ENCODE results near the gene CROCC2. TPM values are rescaled to one million over a fixed set of nuclear protein-coding genes. Genes with fewer than 3 reads are reported as not detected.
A peak's percentile ranks its signal among the peaks of the same experiment; 100 is the strongest.

CROCC2 gene
- total RNA-seq, 1 donor from 2014 or later, result not detected

- peaks cover 4% of the 10 kb centered on the region for H3K36me3 Mint-ChIP-seq (ENCODE audit: low read depth)
- no peak for DNase-seq (ENCODE audit: low spot score)
- H3K27ac Mint-ChIP-seq (ENCODE audit: unreplicated experiment), result no peak overlapping the region
- no peaks in the 10 kb centered on the region for H3K9me3 Mint-ChIP-seq (ENCODE audit: low read depth)
- peaks cover 10% of the 10 kb centered on the region for H3K27me3 Mint-ChIP-seq (ENCODE audit: low read depth)
- no peak overlapping the region for H3K4me3 Mint-ChIP-seq (ENCODE audit: unreplicated experiment)
- H3K4me1 Mint-ChIP-seq (ENCODE audit: low read depth), result peaks cover 21% of the 10 kb centered on the region
- TF ChIP-seq CTCF (IDR thresholded peaks at IDR 0.05), result no peak
These were observed 89.2 kb downstream of the CROCC2 start for GRCh38 chr2:240995041-240996021.

GRCh38 chr2:240996161-240996833 lies 90.2 kb downstream of the CROCC2 start:
- Mint-ChIP-seq H3K27ac (ENCODE audit: unreplicated experiment) (no peak overlapping the region), H3K27me3 (ENCODE audit: low read depth) (peaks cover 16% of the 10 kb centered on the region), H3K4me3 (ENCODE audit: unreplicated experiment) (no peak overlapping the region), H3K36me3 (ENCODE audit: low read depth) (peaks cover 4% of the 10 kb centered on the region), H3K9me3 (ENCODE audit: low read depth) (no peaks in the 10 kb centered on the region), H3K4me1 (ENCODE audit: low read depth) (peaks cover 21% of the 10 kb centered on the region)
- peak; percentile 81 for DNase-seq (ENCODE audit: low spot score)
- TF ChIP-seq CTCF (IDR thresholded peaks at IDR 0.05), result no peak

GRCh38 chr2:240996834-240997140 lies 90.7 kb downstream of the CROCC2 start:
- Mint-ChIP-seq H3K27me3 (ENCODE audit: low read depth) (peaks cover 21% of the 10 kb centered on the region), H3K9me3 (ENCODE audit: low read depth) (no peaks in the 10 kb centered on the region), H3K36me3 (ENCODE audit: low read depth) (peaks cover 4% of the 10 kb centered on the region), H3K4me3 (ENCODE audit: unreplicated experiment) (no peak overlapping the region), H3K4me1 (ENCODE audit: low read depth) (peaks cover 17% of the 10 kb centered on the region), H3K27ac (ENCODE audit: unreplicated experiment) (no peak overlapping the region)
- DNase-seq (ENCODE audit: low spot score), result no peak
- no peak for TF ChIP-seq CTCF (IDR thresholded peaks at IDR 0.05)

GRCh38 chr2:240997141-240997855 lies 91.2 kb downstream of the CROCC2 start:
- DNase-seq (ENCODE audit: low spot score), result no peak
- no peak for TF ChIP-seq CTCF (IDR thresholded peaks at IDR 0.05)
- peaks cover 21% of the 10 kb centered on the region for H3K27me3 Mint-ChIP-seq (ENCODE audit: low read depth)
- peaks cover 12% of the 10 kb centered on the region for H3K4me1 Mint-ChIP-seq (ENCODE audit: low read depth)
- H3K27ac Mint-ChIP-seq (ENCODE audit: unreplicated experiment), result peak overlapping the region; percentile 36
- no peaks in the 10 kb centered on the region for H3K9me3 Mint-ChIP-seq (ENCODE audit: low read depth)
- H3K4me3 Mint-ChIP-seq (ENCODE audit: unreplicated experiment), result no peak overlapping the region
- H3K36me3 Mint-ChIP-seq (ENCODE audit: low read depth), result peaks cover 4% of the 10 kb centered on the region

All from chondrocyte (in vitro differentiated cells).